ENCODE results near the gene STX17. TPM values are rescaled to one million over a fixed set of nuclear protein-coding genes. Genes with fewer than 3 reads are reported as not detected.

STX17 gene
- total and polyA plus RNA-seq, 2 donors (not counting 3 experiments of a cell fraction or from before 2014, with no cell fraction given), result 5.3 to 17.6 TPM

DNA sequence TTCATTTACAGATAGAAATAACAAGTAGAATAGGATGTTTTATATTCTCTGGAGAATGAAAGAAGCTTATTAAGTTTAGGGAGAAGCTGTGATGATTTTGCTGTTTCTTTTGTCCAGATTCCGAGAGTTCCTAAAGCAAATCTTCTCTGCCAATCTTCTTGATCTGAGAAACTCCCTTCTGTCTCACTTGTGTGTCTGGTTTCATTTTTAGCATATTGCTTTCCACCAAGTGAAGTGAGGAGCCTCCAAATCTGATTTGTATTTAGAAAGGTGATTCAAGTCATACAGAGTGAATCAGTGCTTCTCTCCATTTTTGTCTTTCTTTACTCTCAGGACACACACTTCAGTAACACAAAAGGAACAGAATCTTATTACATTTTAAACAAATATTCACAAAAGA lies 48.4 kb downstream of the STX17 start:
- no TSS peak for BruUV-seq (replicated peaks)
- TF ChIP-seq, protein P1, sequence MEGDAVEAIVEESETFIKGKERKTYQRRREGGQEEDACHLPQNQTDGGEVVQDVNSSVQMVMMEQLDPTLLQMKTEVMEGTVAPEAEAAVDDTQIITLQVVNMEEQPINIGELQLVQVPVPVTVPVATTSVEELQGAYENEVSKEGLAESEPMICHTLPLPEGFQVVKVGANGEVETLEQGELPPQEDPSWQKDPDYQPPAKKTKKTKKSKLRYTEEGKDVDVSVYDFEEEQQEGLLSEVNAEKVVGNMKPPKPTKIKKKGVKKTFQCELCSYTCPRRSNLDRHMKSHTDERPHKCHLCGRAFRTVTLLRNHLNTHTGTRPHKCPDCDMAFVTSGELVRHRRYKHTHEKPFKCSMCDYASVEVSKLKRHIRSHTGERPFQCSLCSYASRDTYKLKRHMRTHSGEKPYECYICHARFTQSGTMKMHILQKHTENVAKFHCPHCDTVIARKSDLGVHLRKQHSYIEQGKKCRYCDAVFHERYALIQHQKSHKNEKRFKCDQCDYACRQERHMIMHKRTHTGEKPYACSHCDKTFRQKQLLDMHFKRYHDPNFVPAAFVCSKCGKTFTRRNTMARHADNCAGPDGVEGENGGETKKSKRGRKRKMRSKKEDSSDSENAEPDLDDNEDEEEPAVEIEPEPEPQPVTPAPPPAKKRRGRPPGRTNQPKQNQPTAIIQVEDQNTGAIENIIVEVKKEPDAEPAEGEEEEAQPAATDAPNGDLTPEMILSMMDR (IDR thresholded peaks at IDR 0.05; ENCODE audit: extremely low read depth in 1 of 2, insufficient read depth in 1 of 2, low read depth in 1 of 2, low read length in 2 of 2), result no peak
- TF ChIP-seq POLR2AphosphoS5 (IDR thresholded peaks at IDR 0.05; ENCODE audit: insufficient read depth, low read depth, low read length) (no peak), POLR2A (IDR thresholded peaks at IDR 0.05; ENCODE audit: low read depth, low read length) (no peak), GATA2 (IDR thresholded peaks at IDR 0.05; ENCODE audit: insufficient read depth, insufficient read length, low read depth, low read length) (no peak), EZH2 (IDR thresholded peaks at IDR 0.05; ENCODE audit: borderline replicate concordance, low read depth, low read length, severe bottlenecking) (no peak), JUN (IDR thresholded peaks at IDR 0.05; ENCODE audit: borderline replicate concordance, insufficient read depth, insufficient read length, low read depth) (no peak), FOS (IDR thresholded peaks at IDR 0.05; ENCODE audit: borderline replicate concordance, insufficient read depth, low read length) (no peak), MYC (IDR thresholded peaks at IDR 0.05; ENCODE audit: low read depth, low read length) (no peak)
- TF ChIP-seq, protein P2, sequence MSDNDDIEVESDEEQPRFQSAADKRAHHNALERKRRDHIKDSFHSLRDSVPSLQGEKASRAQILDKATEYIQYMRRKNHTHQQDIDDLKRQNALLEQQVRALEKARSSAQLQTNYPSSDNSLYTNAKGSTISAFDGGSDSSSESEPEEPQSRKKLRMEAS (IDR thresholded peaks at IDR 0.05; ENCODE audit: insufficient read depth, insufficient read length), result no peak
- Histone ChIP-seq H3K9me3 (replicated peaks; ENCODE audit: control insufficient read depth, insufficient read depth, low read length) (no peaks in the 10 kb centered on the region), H3K79me2 (ENCODE audit: control insufficient read depth, insufficient read depth, low read length) (no peaks in the 10 kb centered on the region), H3K4me1 (ENCODE audit: control insufficient read depth, extremely low read depth, insufficient read depth, low read length) (no peaks in the 10 kb centered on the region), H4K20me1 (replicated peaks; ENCODE audit: control insufficient read depth, extremely low read depth, insufficient read depth, low read length) (no peaks in the 10 kb centered on the region), H3K27ac (ENCODE audit: insufficient read depth, low read depth, low read length) (no peak overlapping the region), H2AFZ (ENCODE audit: low read depth, low read length) (no peak overlapping the region), H3K4me3 (replicated peaks in 1 of 3; ENCODE audit: insufficient read depth in 1 of 3, low read depth in 1 of 3, low read length in 3 of 3) (no peak overlapping the region), H3K9ac (replicated peaks; ENCODE audit: extremely low read depth, insufficient read depth, low read length) (no peak overlapping the region), H3K9me1 (replicated peaks; ENCODE audit: control insufficient read depth, extremely low read depth, insufficient read depth, low read length) (no peaks in the 10 kb centered on the region), H3K4me2 (ENCODE audit: insufficient read depth, low read length) (no peak overlapping the region), H3K36me3 (ENCODE audit: control insufficient read depth in 2 of 2, extremely low read depth in 1 of 2, insufficient read depth in 2 of 2, low read length in 2 of 2) (no peaks in the 10 kb centered on the region), H3K27me3 (ENCODE audit: control insufficient read depth in 2 of 2, insufficient read depth in 2 of 2, low read length in 2 of 2) (no peaks in the 10 kb centered on the region)
- no peak for FAIRE-seq
- DNase-seq (ENCODE audit: low read depth, low spot score), result no peak
- dilution Hi-C loops (cut with MboI; ENCODE audit: extremely low pct_ligation_motif_present, low sequenced_read_pairs), result no loop called here
- ChIA-PET CTCF (no interaction called here), POLR2A (no interaction called here)
- intact Hi-C loops (cut with micrococcal nuclease), result no loop called here
